NT2/D1 (cell line): ENCODE measurements around the gene F8A2.

Experiments used
- SUZ12 ChIP-seq: IDR thresholded peaks from 2 replicates; pipeline ENCODE4 v1.6.1; 2011; ENCODE audit not compliant: insufficient read length, insufficient read depth; ENCODE audit errors: extremely low read depth
- YY1 ChIP-seq: IDR thresholded peaks from 2 replicates; pipeline ENCODE4 v1.6.1; 2011; ENCODE audit not compliant: insufficient read length, insufficient read depth
- ZNF274 ChIP-seq: IDR thresholded peaks from 2 replicates; pipeline ENCODE4 v1.6.1; 2011; ENCODE audit warnings: mild to moderate bottlenecking, low read depth, low read length

- TF ChIP-seq YY1 (no peak), ZNF274 (no peak), SUZ12 (no peak)
These were observed 48.3 kb upstream of the F8A2 start for GRCh38 chrX:155333544-155334100.
